Epithelial cell of proximal tubule (primary cell): ENCODE data around the gene ACTBL2. TPM values are rescaled to one million over a fixed set of nuclear protein-coding genes. Genes with fewer than 3 reads are reported as not detected.
"Not testable (repeated sequence)": the region's sequence is repeated elsewhere in the genome, so short reads cannot be mapped to it uniquely, and the experiment has no call there.

Experiments
- DNase-seq: peaks from one replicate; pipeline ENCODE4 v3.0.0-alpha.2; 2011; ENCODE audit warnings: low read depth
- H3K4me3 ChIP-seq: 2 replicates; pipeline ENCODE4 v1.5.1; 2011; ENCODE audit warnings: low read depth, mild to moderate bottlenecking, low read length
- CTCF ChIP-seq: conservative IDR thresholded peaks from 2 replicates; pipeline ENCODE4 v1.5.1; 2012; ENCODE audit warnings: low read depth, mild to moderate bottlenecking, low read length
- total RNA-seq: library from RNA; depleted of rRNA; stranded (reverse); fragments of >200 nt; gene quantifications from 2 replicates; pipeline ENCODE4 v1.2.3, GENCODE V29; 2015

The ACTBL2 gene
- total RNA-seq, 1 donor from 2014 or later = 2.3 TPM

- H3K4me3 ChIP-seq = no peak overlapping the region
- no peak for TF ChIP-seq CTCF
- DNase-seq = no peak
Measured at GRCh38 chr5:57476601-57477056, 6.0 kb downstream of the ACTBL2 start.

- H3K4me3 ChIP-seq = no peak overlapping the region
- DNase-seq = no peak
- no peak for TF ChIP-seq CTCF
Measured at GRCh38 chr5:57470339-57470738, 12.3 kb downstream of the ACTBL2 start.

- H3K4me3 ChIP-seq = no peak overlapping the region
- TF ChIP-seq CTCF = no peak
- DNase-seq = no peak
Measured at GRCh38 chr5:57468481-57469163, 14.0 kb downstream of the ACTBL2 start.

GRCh38 chr5:57466544-57466943, 16.1 kb downstream of the ACTBL2 start:
- no peak overlapping the region for H3K4me3 ChIP-seq
- TF ChIP-seq CTCF = no peak
- no peak for DNase-seq

GRCh38 chr5:57460056-57460455, 22.6 kb downstream of the ACTBL2 start:
- not testable (repeated sequence) for DNase-seq, H3K4me3 ChIP-seq

GRCh38 chr5:57458443-57458842, 24.2 kb downstream of the ACTBL2 start:
- H3K4me3 ChIP-seq = no peak overlapping the region
- no peak for DNase-seq
- no peak for TF ChIP-seq CTCF

GRCh38 chr5:57456531-57457135, 26.0 kb downstream of the ACTBL2 start:
- no peak overlapping the region for H3K4me3 ChIP-seq
- DNase-seq = no peak

More at GRCh38 chr5:57456531-57457135, 26.0 kb downstream of the ACTBL2 start:
- no peak for TF ChIP-seq CTCF
